Testis (tissue), 2 donors: ENCODE measurements around the gene ULK4.

Source experiments
- POLR2A ChIP-seq: fragments of 450-650 bp; IDR thresholded peaks from one replicate; pipeline ENCODE4 v1.6.1; 2017; ENCODE audit warnings: antibody characterized with exemption, mild to moderate bottlenecking, moderate library complexity
- TF ChIP-seq, protein P1 (sequence below), 3 experiments: fragments of 450-650 bp in 2 of 3; fragments of 200-600 bp in 1 of 3; sonication (generic) in 1 of 3; IDR thresholded peaks; one replicate each; pipeline ENCODE4 v1.5.1; 2016 to 2019; ENCODE audit warnings: antibody characterized with exemption in 3 of 3, mild to moderate bottlenecking in 2 of 3, moderate library complexity in 1 of 3

DNA sequence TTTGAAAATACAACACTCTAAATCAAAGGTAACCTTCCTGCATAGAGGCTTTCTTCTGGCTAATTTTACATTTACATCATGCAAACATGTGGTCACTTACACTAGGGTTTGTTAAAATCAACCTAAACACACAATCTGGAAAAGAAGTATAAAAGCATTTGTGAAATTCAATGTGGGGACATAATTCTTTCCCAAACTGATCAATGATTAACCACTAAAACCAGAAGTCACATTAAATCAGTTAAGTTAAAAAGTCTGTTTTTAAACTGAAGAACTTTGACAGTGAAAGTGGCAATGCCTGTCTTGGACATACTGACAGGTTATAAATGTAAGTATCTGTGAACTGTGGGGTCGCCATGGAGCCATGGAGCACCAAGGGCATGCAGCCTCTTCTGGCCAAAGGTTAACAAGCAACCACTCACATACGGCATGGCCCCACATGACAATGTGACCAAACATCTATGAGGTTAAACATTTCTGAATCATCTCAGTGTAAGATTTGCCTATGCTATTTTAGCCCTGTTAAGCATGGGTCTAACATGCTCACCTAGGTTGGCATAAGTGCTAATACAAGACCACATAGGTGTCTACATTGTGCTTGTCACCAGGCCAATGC, 484.4 kb downstream of the ULK4 start:
- TF ChIP-seq, protein P1, sequence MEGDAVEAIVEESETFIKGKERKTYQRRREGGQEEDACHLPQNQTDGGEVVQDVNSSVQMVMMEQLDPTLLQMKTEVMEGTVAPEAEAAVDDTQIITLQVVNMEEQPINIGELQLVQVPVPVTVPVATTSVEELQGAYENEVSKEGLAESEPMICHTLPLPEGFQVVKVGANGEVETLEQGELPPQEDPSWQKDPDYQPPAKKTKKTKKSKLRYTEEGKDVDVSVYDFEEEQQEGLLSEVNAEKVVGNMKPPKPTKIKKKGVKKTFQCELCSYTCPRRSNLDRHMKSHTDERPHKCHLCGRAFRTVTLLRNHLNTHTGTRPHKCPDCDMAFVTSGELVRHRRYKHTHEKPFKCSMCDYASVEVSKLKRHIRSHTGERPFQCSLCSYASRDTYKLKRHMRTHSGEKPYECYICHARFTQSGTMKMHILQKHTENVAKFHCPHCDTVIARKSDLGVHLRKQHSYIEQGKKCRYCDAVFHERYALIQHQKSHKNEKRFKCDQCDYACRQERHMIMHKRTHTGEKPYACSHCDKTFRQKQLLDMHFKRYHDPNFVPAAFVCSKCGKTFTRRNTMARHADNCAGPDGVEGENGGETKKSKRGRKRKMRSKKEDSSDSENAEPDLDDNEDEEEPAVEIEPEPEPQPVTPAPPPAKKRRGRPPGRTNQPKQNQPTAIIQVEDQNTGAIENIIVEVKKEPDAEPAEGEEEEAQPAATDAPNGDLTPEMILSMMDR (IDR thresholded peaks at IDR 0.05) = no peak
- no peak for TF ChIP-seq POLR2A
